ENCODE data around the gene KCNQ1. TPM values are rescaled to one million over a fixed set of nuclear protein-coding genes. Genes with fewer than 3 reads are reported as not detected.

Gene KCNQ1
- total and polyA plus RNA-seq, 9 of the 15 experiments (the other 6 are each of a cell fraction or from before 2014, with no cell fraction given), result 0.44 TPM; not detected in 8

DNA sequence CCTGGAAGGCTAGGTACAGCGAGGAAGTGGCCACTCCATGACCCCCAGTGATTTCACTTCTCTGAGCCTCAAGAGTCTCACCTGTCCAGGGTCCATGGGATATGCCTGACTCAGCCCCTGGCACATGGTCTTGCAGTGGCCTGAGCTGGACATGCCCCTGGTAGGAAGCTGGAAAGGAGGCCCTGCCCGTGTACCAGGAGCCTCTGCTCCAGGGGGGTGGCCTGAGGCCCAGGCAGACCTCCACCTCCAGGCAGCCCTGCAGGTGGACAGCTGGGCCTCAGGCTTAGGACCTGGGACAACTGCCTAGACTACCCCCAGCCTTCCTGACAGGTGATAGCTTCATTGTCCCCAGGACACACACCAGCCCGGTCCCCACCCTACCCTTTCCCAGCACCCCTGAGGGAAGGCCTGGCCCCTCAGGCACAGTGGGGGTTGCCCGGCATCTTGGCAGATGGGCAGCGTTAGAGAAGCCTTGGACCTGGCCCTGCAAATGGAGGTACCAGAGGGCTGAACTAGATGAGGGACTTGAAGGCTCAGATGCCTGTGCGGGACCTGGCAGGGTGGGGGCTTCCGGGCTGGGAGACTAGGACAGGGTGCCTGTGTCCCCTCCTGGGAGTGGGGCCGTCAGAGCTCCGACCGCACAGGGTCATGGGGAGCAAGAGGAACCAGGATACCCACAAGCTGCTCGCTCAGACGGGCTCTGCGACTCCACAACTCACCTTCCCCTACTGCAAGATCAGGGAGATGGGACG, 387.1 kb downstream of the KCNQ1 start:
- H3K4me1 ChIP-seq (replicated peaks in 1 of 2; ENCODE audit: control insufficient read depth in 2 of 2, insufficient read depth in 2 of 2, low read length in 2 of 2), result peaks cover 5 to 54% of the 10 kb centered on the region in 2 experiments
- no TSS peak for BruUV-seq (replicated peaks)
- FAIRE-seq, result no peak
- H3K36me3 ChIP-seq (ENCODE audit: control insufficient read depth, insufficient read depth, low read length), result no peaks in the 10 kb centered on the region
- 28% methylated on average over 9 of the region's 14 CpGs for WGBS (ENCODE audit: insufficient coverage, low coverage, missing lambda C conversion rate)
- no peaks in the 10 kb centered on the region for H3K79me2 ChIP-seq (ENCODE audit: control insufficient read depth, insufficient read depth, low read length)
- no peak overlapping the region for H3K27ac ChIP-seq (ENCODE audit: extremely low read depth, low read depth, low read length)
- no peak overlapping the region for H2AFZ ChIP-seq (ENCODE audit: low read depth, low read length)
- intact Hi-C loops (cut with micrococcal nuclease) (no loop called here), in situ Hi-C loops (cut with MboI) (no loop called here)
- H3K4me2 ChIP-seq (ENCODE audit: insufficient read depth, low read length), result no peak overlapping the region
- no peaks in the 10 kb centered on the region for H3K9me1 ChIP-seq (ENCODE audit: control insufficient read depth, insufficient read depth, low read length)
- H3K27me3 ChIP-seq (ENCODE audit: control insufficient read depth in 2 of 2, insufficient read depth in 2 of 2, low read length in 2 of 2), result peaks cover 5 to 24% of the 10 kb centered on the region in 2 experiments; a peak in 4 of 5 replicates
- H3K4me3 ChIP-seq, result no peak overlapping the region
- ATAC-seq, result no peak
- TF ChIP-seq TAF7 (tag; IDR thresholded peaks at IDR 0.05) (no peak), ZNF212 (CRISPR knock-in tag; IDR thresholded peaks at IDR 0.05) (no peak), ZNF311 (CRISPR knock-in tag; IDR thresholded peaks at IDR 0.05) (no peak)
- TF ChIP-seq, protein P1, sequence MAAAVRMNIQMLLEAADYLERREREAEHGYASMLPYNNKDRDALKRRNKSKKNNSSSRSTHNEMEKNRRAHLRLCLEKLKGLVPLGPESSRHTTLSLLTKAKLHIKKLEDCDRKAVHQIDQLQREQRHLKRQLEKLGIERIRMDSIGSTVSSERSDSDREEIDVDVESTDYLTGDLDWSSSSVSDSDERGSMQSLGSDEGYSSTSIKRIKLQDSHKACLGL (CRISPR knock-in tag; IDR thresholded peaks at IDR 0.05; ENCODE audit: borderline replicate concordance, poor library complexity, severe bottlenecking), result no peak
- no peak for DNase-seq (ENCODE audit: extremely low read depth in 1 of 4, low spot score in 3 of 4)
- ChIA-PET POLR2A (no interaction called here), CTCF (ENCODE audit: low intra/inter-chr PET ratio) (no interaction called here)
- no peaks in the 10 kb centered on the region; the same call in 1 of the 2 replicates for H3K9me3 ChIP-seq (replicated peaks; ENCODE audit: control insufficient read depth, insufficient read depth, low read depth, low read length)
- H3K9ac ChIP-seq (ENCODE audit: insufficient read depth in 1 of 2, low read depth in 2 of 2, low read length in 2 of 2), result peak overlapping the region in 1 of 2 experiments; percentile 43; a peak in 2 of 4 replicates
- no peaks in the 10 kb centered on the region for H4K20me1 ChIP-seq (replicated peaks; ENCODE audit: control insufficient read depth, insufficient read depth, low read length)
